Activated T-cell treated with anti-CD3 and anti-CD28 coated beads, Interleukin-2, amount 50 U/mL, for 1 hour (primary cell): Measurements from ENCODE around the gene NCF4.

Source experiments
- DNase-seq: peaks from one replicate; pipeline ENCODE4 v3.0.0-alpha.2; 2020

Gene NCF4

DNA sequence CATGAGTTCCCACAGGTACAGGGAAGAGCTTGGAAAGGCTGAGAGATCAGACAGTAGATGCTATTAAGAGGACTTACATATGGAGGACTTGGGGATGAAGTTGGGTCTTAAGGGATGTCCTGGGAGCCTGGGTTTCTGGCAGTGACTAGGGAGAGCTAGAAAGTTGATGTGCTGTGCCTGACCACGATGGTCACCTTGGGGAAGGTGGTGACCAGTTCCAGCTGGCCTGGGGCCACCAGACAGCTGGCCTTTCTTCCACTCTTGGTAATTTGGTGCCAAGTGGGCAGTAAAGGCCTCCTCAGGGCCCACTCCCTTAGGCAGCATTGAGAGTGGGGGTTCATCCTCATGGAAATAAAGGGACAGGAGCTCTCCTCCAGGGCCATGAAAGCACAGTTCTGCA, 38.7 kb downstream of the NCF4 start:
- DNase-seq = no peak

DNA sequence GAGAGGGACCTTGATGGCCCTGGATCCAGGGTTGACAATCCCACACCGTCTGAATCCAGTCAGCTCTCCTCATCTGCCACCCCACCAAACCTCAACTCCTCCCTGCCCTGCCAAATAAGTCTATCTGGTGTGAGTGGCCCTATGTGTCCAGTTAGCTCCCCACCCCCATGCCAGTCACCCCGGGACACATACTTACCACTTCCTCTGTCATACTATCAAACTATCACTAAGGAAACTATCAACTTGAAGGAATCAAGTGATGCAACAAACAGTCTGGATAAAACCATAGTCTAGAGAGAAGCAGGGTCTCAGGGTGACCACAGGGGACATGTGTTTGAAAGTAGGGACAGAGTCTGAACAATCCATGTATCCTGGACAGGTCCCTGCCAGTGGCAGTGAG, 39.4 kb downstream of the NCF4 start:
- no peak for DNase-seq

DNA sequence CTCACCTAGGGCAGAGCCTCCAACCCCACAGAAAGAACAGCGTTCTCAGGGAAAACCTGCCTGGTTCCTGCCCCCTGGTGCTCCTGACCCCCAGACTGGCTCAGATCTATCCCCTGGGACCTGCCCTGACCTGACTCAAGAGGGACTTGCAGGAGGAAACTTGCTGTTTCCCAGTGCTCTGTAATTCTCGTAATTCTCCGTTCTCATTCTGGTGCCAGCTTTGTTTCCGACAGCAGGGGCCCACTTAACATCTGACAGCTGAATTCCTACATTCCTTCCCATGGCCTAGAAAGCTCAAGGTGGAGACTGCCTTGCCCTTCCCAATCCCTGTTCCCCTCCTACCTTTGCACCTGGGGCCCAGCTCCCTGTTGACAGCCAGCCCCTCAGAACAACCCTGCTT, 40.1 kb downstream of the NCF4 start:
- no peak for DNase-seq

DNA sequence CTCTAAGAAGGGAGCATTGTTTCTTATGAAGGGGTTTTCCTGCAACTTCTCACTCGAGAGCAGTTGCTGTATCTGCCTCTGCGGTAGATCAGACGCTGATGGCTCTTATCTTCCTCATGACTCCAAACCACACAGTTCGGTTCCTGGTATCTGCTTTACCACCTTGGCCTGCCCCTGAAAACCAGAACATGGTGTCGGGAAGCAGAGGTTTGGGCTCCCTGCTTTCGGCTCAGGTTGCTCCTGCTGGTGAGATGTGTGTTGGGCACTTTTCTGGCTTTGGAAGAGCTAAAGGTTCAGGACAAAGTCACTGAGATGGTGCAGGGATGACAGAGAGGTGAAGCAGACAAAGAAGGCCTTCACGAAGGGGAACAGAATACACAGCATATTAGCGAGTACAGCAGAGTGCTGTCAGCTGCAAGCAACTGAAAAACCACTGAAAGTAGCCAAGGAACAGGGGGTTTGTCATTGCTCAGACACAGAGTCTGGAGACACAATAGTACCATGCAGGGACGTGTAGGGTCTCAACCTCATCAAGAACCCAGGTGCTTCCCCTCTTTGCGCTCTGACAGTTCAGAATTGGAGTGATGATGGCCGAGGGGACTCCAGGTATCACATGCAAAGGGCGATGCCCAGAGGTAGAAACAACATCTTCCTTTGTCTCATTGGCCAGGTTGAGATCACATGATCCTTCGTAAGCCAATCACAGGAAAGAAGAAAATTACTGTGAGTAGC, 40.8 kb downstream of the NCF4 start:
- no peak for DNase-seq

DNA sequence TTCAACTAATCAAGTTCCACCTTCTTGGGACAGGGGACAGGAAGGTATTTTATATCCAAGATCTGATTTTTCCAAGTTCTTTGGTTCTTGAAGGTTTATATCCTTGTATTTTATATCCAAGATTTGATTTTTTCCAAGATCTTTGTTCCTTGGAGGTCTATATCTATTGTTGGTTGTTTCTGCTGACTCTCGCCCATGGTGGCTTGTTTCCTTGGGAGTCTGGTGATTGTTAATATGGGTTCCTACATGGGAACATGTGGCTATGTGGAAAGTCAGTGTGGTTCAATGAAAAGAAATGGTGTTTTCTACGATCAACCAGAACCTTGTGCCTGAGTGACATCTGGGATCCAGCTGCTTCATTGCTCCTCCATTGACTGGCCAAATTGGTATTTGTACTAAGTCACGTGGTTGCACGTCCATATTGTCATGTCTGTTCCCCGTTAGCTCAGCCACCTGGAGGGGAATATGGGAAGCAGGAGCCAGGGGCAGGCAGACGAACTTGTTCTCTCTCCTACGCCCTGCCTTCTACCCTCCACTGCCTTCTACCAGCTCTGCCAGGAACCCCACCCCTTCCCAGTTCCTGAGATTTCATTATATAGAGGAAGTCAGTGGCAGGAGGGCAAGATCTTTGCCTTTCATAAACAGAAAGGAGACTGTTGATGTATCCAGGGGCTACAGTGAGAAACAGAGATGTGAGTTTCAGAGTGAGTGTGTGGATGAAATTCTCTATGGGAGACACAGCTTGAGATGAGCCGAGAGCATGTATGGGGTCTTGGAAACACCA, 41.5 kb downstream of the NCF4 start:
- DNase-seq = no peak

DNA sequence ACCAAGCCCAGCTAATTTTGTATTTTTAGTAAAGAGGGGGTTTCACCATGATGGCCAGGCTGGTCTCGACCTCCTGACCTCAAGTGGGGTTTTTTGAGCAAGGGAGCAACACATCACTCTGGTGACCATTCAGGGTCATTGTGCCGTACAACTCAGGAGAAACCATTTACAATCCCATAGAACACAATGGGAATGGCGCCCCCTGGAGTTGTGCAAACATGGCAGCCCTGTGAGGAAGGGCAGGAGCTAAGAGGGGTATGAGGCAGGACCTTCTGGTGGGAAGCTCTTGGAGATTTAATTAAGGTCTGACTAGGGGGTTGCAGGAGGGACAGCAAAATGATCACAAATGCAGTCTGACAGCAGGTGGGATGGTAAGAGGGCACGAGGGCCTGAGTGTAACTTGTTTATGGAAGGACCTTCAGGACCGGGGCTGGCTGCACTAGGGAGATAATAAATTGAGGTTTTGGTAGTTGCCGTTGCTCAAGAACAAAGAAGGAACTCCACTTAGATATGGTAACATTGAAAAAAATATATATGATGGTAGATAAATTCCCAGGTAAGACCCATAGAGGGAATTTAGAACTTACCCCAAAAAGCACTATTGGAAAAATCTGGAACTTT, 43.6 kb downstream of the NCF4 start:
- DNase-seq = no peak

DNA sequence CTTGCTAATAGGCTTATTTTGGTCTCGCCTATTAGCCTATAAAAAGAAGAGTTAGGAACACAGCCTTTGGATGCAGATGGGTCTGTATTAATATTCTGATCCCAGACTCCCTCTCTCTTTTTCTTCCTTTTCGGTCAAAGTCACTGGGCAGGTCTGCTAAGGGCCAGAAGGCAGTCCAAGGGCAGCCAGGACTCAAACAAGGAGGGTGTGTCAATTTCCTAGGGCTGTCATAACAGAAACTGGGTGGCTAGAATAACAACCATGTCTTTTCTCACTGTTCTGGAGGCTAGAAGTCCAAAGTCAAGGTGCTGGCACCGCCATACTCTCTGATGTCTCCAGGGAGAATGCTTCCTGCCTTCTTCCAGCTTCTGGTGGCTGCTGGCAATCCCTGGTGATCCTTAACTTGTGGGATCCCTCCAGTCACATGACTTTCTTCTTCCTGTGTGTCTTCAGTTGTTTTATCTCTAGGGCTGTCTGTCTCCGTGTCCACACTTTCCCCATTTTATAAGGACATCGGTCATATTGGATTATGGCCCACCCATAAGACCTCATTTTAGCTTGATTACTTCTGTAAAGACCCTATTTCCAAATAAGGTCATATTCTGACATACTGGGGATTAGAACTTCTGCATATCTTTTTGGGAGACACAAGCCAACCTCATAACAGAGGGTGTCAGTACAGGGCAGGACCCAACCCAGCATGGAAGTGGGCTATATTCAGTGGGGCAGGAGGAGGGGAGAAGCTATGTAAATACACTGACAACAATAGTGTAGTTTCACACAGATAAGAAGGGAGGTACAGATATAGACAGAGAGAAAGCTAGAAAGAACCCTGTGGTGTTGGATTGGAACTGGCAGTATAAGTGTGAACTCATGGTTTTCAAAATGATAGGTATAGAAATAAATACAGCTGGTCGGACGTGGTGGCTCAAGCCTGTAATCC, 46.7 kb downstream of the NCF4 start:
- no peak for DNase-seq

DNA sequence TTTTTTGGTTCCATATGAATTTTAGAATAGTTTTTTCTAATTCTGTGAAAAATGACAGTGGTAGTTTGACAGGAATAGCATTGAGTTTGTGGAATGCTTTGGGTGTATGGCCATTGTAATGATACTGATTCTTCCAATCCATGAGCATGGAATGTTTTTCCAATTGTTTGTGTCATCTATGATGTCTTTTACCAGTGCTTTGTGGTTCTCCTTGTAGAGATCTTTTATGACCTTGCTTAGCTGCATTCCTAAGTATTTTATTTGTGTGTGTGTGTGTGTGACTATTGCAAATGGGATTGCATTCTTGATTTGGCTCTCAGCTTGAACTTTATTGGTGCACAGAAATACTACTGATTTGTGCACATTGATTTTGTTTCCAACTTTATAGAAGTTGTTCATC, 49.7 kb downstream of the NCF4 start:
- DNase-seq = no peak

DNA sequence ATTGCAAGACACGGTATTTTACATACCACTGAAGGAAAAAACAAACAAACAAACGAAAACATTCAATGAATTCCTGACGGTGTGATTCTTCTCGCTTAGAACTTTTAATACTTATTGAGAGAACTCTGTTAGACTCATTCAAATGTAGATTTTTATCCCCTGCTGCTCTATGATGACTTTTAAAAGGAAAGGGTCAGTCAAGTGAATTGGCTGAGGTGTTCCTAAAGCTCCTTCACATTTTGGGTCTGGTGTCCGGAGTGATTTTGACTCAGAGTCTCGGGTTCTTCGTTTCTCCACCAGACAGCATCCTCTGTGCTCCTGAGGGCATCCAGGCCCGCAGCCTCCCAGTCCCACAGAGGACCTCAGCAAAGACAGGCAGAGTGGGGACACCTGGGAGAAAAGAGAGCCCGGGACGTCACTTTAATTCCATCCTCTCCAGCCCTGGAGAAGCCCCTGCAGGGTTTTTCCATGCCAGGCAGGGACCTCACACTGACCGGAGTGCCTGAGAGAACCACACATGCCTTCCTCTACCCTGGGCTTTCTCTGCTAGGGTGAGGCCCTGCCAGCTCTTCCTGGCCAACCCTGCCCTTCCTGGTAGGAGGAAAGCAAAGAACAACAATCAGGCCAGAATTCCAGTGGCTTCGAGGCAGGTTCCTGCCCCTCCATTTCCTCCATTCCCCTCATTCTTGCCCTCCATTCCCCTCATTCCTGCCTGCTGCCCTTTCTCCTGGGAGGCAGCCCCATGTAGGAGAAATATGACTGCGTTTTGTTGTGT, 51.3 kb downstream of the NCF4 start:
- DNase-seq = no peak

DNA sequence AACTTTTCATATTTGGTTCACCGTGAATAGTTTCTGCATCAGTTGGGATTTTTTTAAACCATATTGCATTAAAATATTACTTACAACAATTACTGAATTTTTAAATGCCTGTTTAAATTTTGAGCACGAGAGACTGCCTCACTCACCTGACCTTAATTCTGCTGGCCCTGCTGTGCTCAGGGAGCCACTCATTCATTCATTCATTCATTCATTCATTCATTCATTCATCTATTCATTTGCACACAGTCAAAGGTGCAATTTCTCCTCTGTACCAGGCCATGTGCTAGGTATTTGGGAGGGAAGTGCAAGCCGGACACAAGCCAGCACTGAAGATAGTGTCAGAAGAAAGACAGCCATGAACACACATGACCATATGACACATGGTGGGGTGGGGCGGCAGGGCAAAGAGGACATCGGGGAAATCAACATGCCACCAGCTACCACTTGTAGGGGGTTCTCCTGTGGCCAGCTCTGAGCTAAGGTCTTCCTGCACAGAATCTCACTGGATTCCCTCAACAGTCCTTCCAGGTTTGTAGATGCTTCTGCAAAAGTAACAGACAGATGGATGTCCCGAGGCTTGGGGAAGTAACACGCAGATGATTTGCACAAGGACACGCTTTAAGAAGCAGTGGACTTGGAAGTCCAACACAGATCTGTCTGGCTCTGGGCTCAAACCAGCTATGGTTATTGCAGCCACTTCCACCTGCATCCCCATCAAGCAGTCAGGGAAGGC, 52.1 kb downstream of the NCF4 start:
- no peak for DNase-seq

DNA sequence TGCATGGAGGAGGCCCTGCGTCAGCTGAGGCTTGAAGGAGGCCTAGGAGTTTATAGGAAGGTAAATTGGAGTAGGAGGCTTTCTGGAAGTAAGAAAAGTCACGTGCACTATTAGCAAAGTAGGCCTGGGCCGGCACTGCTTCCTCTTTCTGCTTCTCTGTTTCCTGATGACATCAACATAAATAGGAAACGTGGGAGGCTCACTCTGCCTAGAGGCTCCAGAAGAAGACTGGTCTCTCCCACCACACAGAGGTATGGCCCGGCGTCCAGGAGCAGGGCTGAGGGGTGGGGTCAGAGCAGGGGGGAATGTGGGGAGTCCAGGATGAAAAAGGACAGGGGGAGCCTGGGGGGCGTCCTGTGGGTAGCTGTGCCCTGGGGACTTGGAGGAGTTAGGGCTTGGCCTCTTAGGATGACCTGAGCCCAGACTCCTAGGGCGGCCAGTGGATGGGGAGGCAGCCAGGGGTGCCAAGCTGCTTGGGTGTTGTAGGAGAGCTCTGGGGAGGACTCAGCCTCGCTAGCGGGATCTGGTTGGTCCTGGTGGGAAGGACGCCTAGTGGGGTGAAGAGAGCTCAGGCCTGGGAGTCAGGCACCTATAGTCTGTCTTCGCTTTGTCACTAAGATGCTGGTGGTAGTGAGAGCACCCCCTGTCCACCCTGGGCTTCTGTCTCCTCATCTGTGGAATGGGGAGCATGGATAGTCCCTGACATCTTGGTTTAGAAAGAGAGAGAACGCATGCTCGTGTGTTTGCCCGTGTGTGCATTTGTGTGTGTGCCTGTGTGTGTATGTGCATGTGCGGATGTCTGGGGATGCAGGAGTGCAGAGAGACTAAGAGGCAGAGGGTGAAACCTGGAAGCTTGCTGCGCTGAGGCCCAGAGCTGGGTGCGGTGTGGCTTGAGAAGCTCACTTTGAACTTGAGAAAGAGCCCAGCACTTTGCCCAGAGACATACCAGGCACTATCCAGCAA, 52.9 kb downstream of the NCF4 start, which contains the start of gene CSF2RB:
Gene CSF2RB (plus strand): TSS at position 202 of the 963 bp plus-strand sequence. CDS start 8,580 bp downstream, outside the sequence.
- DNase-seq = no peak

DNA sequence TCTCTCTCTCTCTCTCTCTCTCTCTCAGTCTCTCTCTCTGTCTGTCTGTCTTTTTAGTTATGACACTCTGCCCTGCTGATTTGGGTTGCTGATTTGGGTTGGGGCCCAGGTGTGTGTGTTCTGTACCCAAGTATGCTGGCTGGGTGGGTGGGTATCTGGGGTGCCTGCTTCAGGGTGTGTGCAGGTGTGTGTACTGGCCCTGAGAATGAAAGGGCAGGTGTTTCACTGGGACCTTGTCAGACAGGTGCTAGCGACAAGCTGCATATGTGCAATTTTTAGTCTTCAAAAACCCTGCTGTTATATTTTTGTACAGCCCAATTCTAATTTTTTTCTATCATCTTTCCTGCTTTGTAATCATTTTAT, 53.6 kb downstream of the NCF4 start:
- DNase-seq = no peak

DNA sequence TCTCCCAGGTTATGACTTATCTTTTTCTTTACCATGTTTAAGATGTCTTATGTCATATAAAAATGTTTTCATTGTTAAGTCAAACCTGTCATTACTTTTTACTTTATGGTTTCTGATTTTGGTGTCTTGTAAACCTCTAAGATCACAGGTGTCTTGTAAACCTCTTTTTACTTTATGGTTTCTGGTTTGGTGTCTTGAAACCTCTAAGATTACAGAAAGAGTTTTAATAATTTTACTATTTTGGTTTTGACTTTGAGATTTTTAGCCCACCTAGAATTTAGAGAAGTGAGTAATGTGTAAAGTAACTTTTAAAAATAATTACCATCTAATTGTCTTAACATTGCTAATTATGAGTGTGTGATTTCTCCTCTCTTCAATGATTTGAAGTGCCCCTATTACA, 55.2 kb downstream of the NCF4 start:
- no peak for DNase-seq

DNA sequence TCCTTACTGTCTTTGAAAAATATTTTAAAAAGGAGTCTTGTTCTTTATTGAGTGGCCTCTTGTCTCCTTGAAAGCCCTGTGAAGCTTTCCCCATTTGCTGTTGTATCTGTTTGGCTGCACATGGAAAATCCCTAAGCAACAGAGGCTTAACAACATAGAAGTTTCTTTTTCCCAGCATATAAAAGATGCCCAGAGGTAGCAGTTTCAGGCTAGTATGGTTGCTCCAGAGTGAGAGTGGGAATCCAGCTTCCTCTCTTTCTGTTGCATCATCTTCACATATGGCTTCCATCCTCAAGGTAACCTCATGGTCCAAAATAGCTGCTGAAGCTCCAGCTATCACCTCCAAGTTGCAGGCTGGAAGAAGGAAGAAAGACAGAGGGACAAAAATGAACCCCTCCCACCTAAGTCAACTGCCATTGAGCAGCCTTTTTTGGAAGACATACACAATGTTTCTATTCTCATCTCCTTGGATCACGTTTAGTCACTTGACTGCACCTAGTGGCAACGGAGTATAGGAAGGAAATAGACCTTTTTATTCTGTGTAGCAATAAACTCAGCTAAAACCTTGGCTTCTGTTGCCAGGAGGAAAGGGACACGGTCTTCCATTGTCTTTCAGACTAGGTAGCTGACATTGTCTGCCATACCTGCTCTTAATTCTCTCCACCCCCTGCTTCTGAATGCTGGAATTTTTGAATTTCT, 57.9 kb downstream of the NCF4 start:
- no peak for DNase-seq

DNA sequence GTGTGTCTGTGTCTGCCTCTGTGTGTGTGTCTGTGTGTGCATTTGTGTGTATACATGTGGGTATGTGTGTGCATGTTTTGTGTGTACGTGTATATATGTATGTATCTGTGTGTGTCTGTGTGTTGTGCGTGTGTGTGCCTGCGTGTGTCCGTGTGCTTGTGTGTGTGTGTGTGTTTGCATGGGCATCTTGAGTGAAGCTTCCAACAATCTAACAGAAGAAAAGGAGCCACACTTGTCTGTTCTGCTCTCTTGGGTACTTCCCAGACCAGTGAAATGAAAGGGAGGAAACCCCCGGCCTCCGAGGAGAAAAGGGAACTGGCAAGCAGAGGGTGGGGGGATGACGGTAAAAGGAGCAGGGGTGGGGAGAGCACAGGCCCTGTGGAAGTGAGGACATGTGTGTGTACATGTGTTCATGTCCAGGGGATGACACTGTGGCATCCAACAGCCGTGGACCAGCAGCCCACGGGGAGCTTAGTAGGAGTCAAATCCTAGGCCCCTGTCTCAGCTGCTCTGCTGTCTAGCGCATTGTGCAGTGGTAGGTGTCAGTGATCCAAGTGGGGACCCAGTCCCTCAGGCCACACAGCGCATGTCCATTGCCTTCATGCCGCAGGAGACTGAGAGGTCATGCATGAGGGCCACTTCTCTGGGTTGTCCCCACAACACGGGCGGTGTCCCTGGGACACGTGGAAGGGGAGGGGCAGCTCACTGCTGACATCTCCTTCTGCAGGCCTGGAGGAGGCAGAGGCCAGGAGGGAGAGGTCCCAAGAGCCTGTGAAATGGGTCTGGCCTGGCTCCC, 60.7 kb downstream of the NCF4 start:
- no peak for DNase-seq

DNA sequence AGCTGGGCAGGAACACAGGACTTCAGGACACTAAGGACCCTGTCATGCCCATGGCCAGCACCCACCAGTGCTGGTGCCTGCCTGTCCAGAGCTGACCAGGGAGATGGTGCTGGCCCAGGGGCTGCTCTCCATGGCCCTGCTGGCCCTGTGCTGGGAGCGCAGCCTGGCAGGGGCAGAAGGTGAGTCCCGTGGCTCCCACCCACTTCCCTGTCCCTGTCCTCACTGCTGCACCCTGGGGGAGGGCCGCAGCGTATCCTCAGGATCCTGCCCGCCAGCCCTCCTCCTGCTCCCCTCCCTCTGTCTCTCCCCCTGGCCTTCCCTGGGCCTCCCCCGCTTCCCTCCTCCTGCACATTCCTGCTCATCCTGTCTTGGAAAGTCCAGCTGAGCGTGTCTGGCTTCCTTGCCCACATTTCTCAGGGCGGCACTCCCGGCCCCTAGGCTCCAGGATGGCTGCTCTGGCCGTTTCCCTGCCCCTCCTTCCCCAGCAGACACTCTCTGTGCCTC, 61.4 kb downstream of the NCF4 start:
- DNase-seq = no peak

DNA sequence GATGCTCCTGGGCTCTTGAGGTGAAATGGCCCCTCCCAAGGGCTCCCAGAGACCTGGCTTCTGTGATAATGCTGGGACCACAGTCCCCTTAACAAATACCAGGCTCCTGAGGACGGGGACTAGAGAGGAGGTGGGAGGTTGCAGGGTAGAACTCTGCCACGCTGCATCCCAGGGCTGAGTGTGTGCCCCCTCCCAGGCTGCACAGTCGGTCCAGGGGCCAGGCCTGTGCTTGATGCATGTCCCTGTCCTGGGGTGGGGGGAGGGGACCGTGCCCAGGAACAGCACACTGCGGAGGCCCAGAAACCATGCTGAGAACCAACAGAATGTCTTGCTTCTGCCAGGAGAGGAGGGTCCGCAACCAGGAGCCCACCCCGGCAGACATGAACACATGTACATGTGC, 61.9 kb downstream of the NCF4 start:
- DNase-seq = no peak

DNA sequence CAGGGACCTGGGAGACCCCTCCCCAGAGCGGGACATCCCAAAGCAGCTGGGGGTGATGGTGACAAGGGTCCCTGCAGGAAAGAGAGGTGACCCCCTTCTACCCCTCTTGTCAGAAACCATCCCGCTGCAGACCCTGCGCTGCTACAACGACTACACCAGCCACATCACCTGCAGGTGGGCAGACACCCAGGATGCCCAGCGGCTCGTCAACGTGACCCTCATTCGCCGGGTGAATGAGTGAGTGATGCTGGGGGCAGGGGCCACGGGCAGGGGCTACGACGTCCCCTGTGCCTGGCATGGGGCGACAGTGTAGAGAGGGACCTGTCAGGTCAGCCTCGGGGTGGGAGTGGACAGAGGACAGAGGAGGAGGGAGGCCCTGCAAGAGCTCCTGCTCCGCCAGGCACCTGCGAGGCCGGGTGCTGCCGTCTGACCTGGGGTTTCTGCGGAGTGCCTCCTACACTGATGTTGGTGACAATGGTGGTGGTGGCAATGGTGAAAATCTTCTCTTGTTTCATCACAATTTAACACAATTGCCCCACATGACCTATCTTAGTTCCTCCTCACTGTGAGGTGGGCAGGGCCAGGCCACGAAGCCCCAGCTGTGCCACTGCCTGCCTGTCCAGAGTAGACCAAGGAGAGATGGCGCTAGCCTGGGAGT, 62.5 kb downstream of the NCF4 start:
- DNase-seq = no peak
